Smooth muscle cell (in vitro differentiated cells): Measurements from ENCODE around the gene GPC5. TPM values are rescaled to one million over a fixed set of nuclear protein-coding genes. Genes with fewer than 3 reads are reported as not detected.

Experiments
- DNase-seq: peaks from one replicate; lab custom pipeline; 2025; ENCODE audit not compliant: unreplicated experiment; lab: John Stamatoyannopoulos, UW
- H2AFZ ChIP-seq: fragments of 200-600 bp; sonication (generic); 2 replicates; pipeline ENCODE4 v1.6.0; 2016; ENCODE audit warnings: antibody characterized with exemption, low read depth, mild to moderate bottlenecking
- H3F3A ChIP-seq: fragments of 200-600 bp; sonication (generic); 2 replicates; pipeline ENCODE4 v1.6.0; 2017; ENCODE audit warnings: antibody characterized with exemption, low read depth
- H3K27ac ChIP-seq: fragments of 200-600 bp; sonication (generic); 2 replicates; pipeline ENCODE4 v1.5.1; 2016; ENCODE audit warnings: low read depth, mild to moderate bottlenecking
- H3K27me3 ChIP-seq: fragments of 200-600 bp; sonication (generic); 2 replicates; pipeline ENCODE4 v1.6.1; 2016; ENCODE audit warnings: low read depth, mild to moderate bottlenecking
- H3K36me3 ChIP-seq: fragments of 200-600 bp; sonication (generic); 2 replicates; pipeline ENCODE4 v1.5.1; 2016; ENCODE audit warnings: low read depth
- H3K4me1 ChIP-seq: fragments of 200-600 bp; sonication (generic); 2 replicates; pipeline ENCODE4 v1.5.1; 2016; ENCODE audit warnings: low read depth
- H3K4me2 ChIP-seq: fragments of 200-600 bp; sonication (generic); 2 replicates; pipeline ENCODE4 v1.6.0; 2016; ENCODE audit warnings: mild to moderate bottlenecking
- H3K4me3 ChIP-seq: fragments of 200-600 bp; sonication (generic); 2 replicates; pipeline ENCODE4 v1.5.1; 2016; ENCODE audit warnings: mild to moderate bottlenecking
- H3K79me2 ChIP-seq: fragments of 200-600 bp; sonication (generic); 2 replicates; pipeline ENCODE4 v1.6.0; 2016; ENCODE audit warnings: low read depth, mild to moderate bottlenecking
- H3K9ac ChIP-seq: fragments of 200-600 bp; sonication (generic); 2 replicates; pipeline ENCODE4 v1.6.0; 2016; ENCODE audit warnings: low read depth
- H3K9me3 ChIP-seq: fragments of 200-600 bp; sonication (generic); replicated peaks from 2 replicates; pipeline ENCODE4 v1.5.1; 2016; ENCODE audit warnings: low read depth
- H4K20me1 ChIP-seq: fragments of 200-600 bp; sonication (generic); 2 replicates; pipeline ENCODE4 v1.6.0; 2016; ENCODE audit warnings: low read depth
- CTCF ChIP-seq: fragments of 200-600 bp; sonication (generic); IDR thresholded peaks from 2 replicates; pipeline ENCODE4 v1.5.1; 2017; ENCODE audit warnings: borderline replicate concordance, mild to moderate bottlenecking, antibody characterized with exemption; ENCODE audit not compliant: insufficient read depth, poor library complexity, severe bottlenecking
- WGBS: methylation state at CpG from one replicate; pipeline ENCODE4 v1.1.7; 2016; ENCODE audit warnings: low lambda C conversion rate; 5-methylcytosine and 5-hydroxymethylcytosine counted together
- polyA plus RNA-seq: library from polyadenylated mRNA; unstranded; fragments of >200 nt; fragmentation: Nextera tagmentation; extraction: Ambion mirVana; gene quantifications from 2 replicates; pipeline ENCODE4 v1.2.1, GENCODE V29; 2016
- total RNA-seq: library from RNA; depleted of rRNA; stranded (reverse); fragments of >200 nt; gene quantifications from 2 replicates; pipeline ENCODE4 v1.2.3, GENCODE V29; 2014

GPC5 gene
- total and polyA plus RNA-seq, 2 experiments from 2014 or later, result 0.99 to 1.0 TPM

- H3K4me2 ChIP-seq, result no peak overlapping the region
- H4K20me1 ChIP-seq, result no peaks in the 10 kb centered on the region
- no peak overlapping the region for H2AFZ ChIP-seq
- DNase-seq, result no peak
- peaks cover 19% of the 10 kb centered on the region for H3K27me3 ChIP-seq
- WGBS, result 82% methylated on average over 2 of the region's 2 CpGs
- no peak for TF ChIP-seq CTCF
- H3K27ac ChIP-seq, result no peak overlapping the region
- no peaks in the 10 kb centered on the region for H3K79me2 ChIP-seq
- H3K9ac ChIP-seq, result no peak overlapping the region
- H3K4me1 ChIP-seq, result no peaks in the 10 kb centered on the region
- no peaks in the 10 kb centered on the region for H3F3A ChIP-seq
- no peaks in the 10 kb centered on the region for H3K36me3 ChIP-seq
- no peak overlapping the region for H3K4me3 ChIP-seq
- H3K9me3 ChIP-seq, result no peaks in the 10 kb centered on the region
Measured at GRCh38 chr13:91384896-91385295, 13.5 kb upstream of the GPC5 start.

- no peaks in the 10 kb centered on the region for H3F3A ChIP-seq
- TF ChIP-seq CTCF, result no peak
- H3K4me3 ChIP-seq, result no peak overlapping the region
- no peaks in the 10 kb centered on the region for H3K9me3 ChIP-seq
- no peaks in the 10 kb centered on the region for H3K79me2 ChIP-seq
- peaks cover 39% of the 10 kb centered on the region for H3K27me3 ChIP-seq
- no peak for DNase-seq
- H2AFZ ChIP-seq, result no peak overlapping the region
- H3K36me3 ChIP-seq, result no peaks in the 10 kb centered on the region
- 58% methylated on average over 2 of the region's 2 CpGs for WGBS
- no peak overlapping the region for H3K9ac ChIP-seq
- H4K20me1 ChIP-seq, result no peaks in the 10 kb centered on the region
- H3K27ac ChIP-seq, result no peak overlapping the region
- H3K4me1 ChIP-seq, result no peaks in the 10 kb centered on the region
- no peak overlapping the region for H3K4me2 ChIP-seq
Measured at GRCh38 chr13:91389186-91389585, 9.2 kb upstream of the GPC5 start.

GRCh38 chr13:91397595-91397994 lies 826 bp upstream of the GPC5 start:
- H3K9ac ChIP-seq, result no peak overlapping the region
- no peaks in the 10 kb centered on the region for H3F3A ChIP-seq
- no peak overlapping the region for H3K27ac ChIP-seq
- H3K4me2 ChIP-seq, result no peak overlapping the region
- WGBS, result 88% methylated on average over 1 of the region's 1 CpG
- H2AFZ ChIP-seq, result no peak overlapping the region
- no peak overlapping the region for H3K4me3 ChIP-seq
- no peaks in the 10 kb centered on the region for H3K9me3 ChIP-seq
- H3K27me3 ChIP-seq, result peaks cover 96% of the 10 kb centered on the region
- no peaks in the 10 kb centered on the region for H3K79me2 ChIP-seq
- H4K20me1 ChIP-seq, result no peaks in the 10 kb centered on the region
- peaks cover 4% of the 10 kb centered on the region for H3K4me1 ChIP-seq
- no peak for DNase-seq
- TF ChIP-seq CTCF, result no peak
- no peaks in the 10 kb centered on the region for H3K36me3 ChIP-seq
